GM21717 (cell line): ENCODE results near the gene CSTPP1.
"Not testable (repeated sequence)": the region's sequence is repeated elsewhere in the genome, so short reads cannot be mapped to it uniquely, and the experiment has no call there.

Experiments used
- ATAC-seq: cut with Tn5 transposase; IDR thresholded peaks from one replicate; pipeline ENCODE4 v1.9.1; 2021; ENCODE audit warnings: mild to moderate bottlenecking, moderate library complexity; ENCODE audit not compliant: unreplicated experiment

Gene CSTPP1

DNA sequence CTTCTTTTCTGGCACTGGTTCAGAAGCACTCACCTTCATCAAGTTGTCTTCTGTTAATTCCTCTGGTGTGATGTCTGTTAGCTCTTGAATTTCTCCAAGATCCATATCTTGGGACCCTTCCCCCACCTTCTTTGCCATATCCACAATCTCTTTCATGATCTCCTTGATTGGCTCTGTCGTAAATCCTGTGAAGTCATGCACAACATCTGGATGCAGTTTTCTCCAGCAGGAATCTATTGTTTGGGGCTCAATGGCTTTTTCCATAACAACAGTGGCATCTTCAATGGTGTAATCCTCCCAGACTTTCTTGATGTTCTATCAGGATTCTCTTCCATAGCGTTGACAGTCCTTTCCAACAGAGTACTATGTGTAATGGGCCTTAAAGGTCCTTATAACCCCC lies 96.9 kb downstream of the CSTPP1 start:
- no peak for ATAC-seq

DNA sequence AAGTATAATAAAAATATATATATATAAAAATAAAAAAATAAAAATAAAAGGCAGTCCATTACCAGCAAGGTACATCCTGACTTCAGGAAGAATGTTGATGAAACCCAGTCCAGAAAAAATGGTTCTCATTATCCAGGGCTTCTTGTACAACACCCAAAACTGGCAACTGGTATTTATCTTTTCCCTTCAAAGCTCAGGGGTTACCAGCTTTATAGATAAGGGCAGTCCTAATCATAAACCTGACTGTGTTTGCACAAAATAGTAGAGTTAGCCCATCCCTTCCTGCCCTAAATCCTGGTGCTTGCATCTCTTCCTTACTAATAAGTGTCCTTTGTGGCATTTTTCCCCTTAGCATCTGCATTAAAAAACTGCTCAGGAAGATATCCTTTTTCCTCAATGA lies 97.5 kb downstream of the CSTPP1 start:
- no peak for ATAC-seq

DNA sequence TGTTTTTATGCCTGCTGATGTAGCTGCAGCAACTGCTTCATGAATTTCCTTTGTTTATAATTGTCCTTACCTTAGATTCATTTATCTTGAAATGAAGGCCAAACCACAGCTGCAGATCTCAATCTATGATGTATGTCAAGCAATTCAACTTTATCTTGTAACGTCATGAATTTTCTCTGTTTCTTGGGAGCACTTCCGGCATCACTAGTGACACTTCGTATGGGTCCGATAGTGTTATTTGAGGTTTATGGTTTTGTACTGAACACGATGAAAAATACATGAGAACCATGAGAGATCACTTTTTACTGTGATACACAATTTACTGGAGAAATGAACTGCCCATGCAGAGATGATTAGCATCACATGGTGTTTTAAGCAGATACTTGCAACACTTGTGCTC lies 98.5 kb downstream of the CSTPP1 start:
- no peak for ATAC-seq

DNA sequence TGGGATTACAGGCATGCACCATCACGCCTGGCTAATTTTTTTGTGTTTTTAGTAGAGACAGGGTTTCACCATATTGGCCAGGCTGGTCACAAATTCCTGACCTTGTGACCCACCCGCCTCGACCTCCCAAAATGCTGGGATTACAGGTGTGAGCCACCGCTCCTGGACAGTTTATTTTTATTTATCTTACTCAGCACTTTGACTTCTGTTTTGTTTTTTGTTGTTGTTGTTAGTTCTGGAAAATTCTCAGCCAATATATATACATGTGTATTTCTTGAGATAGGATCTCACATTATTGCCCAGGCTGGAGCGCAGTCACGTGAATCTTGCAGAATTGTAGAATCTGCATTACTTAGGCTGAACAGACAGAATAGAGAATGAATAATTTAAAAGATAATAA lies 107.6 kb downstream of the CSTPP1 start:
- no peak for ATAC-seq

DNA sequence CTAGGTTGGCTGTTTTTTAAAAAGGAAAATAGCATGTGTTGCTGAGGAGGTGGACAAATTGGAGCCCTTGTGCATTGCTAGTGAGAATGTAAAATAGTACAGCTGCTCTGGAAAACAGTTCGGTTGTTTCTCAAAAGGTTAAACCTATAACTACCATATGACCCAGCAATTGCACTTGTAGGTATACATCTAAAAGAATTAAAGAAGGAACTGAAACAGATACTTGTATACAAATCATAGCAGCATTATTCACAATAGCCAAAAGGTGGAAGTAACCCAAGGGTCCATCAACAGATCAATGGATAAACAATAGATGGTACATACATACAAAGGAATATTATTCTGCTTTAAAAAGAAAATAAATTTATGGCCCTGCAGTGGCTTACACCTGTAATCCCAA lies 111.4 kb downstream of the CSTPP1 start:
- no peak for ATAC-seq

DNA sequence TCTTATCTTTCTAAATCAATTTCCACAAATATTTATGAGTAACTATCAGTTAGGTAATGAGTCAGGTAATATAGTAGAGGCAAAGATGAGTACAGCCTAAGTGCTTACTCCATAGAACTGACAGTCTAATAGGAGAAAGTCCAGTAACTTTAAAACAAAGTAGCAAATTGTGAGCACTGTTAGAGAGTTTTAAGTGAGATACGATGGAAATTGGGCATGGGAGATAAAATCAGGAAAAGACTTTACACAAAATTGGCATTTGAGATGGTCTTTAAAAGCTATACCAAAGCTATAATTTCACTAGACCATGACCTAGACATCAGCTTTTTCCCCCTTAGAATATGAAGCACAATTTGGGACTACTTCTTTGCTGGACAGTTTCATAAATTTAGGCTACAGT lies 113.7 kb downstream of the CSTPP1 start:
- no peak for ATAC-seq

DNA sequence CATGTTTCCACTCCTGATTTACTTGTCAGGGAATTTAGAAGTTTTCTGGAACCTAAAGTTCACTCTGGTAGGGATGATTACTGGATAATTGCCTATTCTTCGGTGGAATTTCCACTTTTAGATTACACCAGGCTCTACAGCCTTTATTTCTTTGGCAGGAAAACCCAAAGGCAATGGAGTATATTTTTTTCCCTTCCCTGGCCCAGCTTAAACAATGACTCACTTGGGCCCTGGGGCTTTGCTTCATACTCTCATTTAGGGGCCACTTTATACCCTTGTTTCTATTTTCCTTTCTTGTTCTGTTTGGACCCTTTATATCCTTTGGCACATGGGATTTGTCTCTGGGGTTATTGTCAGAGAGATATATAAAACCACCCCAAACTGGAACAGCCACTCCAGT lies 114.7 kb downstream of the CSTPP1 start:
- no peak for ATAC-seq

DNA sequence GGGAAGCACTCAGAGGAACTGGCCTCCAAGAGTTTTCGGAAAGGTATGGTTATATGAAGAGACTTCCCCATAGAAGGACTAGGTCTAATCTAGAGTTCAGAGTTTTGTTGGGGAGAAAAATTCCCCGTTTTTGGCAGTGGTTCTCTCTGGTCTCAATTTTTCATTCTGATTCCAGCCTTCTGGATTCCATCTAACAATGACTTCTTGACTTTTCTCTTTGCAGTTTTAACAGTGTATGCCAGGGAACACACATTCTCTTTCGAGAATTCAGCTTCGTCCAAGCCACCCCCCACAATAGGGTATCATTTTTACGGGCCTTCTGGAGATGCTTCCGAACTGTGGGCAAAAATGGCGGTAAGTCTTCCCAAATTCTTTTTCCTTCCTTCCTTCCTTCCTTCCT lies 115.6 kb downstream of the CSTPP1 start:
- ATAC-seq: no peak

DNA sequence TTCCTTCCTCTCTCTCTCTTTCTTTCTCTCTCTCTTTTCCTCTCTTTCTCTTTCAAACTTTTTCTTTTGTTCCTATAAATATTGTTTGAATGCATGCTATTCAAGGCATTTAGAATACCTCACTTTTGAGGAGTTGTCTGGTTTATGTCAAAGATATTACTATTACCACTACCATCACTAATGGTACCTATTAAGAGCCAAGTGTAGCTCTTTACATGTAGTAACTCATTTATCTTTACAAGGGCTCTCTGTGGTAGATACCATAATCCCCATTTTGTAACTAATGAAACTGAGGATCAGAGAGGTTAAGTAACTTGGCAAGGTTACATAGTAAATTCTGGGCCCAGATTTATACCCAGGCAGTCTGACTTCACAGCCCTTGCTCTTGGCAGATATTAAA lies 116.0 kb downstream of the CSTPP1 start:
- no peak for ATAC-seq

DNA sequence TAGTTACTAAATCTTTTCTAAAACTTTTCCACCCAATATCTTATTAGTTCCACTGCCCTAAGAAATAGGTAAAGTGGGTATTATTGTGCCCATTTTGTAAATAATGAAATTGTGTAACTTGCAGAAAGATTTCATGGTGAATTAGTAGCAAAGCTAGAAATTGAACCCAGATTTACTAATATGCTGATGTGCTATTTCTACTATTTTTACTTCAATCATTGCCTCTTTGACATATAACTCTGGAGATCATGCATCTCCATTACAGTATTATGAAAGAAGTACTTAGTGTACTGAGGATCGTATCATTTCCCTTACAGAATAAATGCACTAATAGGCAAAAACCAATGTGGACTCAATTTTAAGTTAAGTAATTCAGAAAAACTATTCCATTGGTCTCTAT lies 119.0 kb downstream of the CSTPP1 start:
- no peak for ATAC-seq

DNA sequence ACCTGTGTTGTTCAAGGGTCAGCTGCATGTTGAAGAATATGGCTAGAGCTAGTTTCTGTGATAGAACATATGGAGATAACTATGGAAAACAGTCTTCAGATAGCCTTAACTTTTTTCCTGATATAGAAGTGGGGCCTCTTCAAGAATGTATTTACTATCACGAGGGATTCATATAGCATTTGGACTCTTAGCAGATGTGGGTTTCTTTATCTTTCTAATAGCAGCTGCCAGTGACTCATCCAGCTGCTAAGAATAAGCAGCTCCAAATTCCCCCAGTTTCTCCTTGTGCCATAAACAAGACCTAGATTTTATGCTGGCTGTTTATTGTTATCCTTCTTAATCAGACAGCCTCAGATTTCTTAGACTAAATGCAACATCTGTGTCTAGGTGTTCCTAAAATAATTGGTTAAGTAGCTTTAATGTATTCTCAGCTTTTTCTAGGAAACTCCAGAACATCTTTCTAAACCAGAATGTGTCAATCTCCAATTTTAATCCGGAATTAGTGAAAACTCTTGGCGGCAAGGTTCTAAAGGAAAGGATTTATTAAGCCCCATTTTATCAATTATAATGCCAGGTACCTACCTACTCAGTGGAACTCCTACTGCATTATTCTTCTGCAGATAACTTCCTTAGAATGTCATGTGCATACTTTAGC lies 119.8 kb downstream of the CSTPP1 start:
- no peak for ATAC-seq

DNA sequence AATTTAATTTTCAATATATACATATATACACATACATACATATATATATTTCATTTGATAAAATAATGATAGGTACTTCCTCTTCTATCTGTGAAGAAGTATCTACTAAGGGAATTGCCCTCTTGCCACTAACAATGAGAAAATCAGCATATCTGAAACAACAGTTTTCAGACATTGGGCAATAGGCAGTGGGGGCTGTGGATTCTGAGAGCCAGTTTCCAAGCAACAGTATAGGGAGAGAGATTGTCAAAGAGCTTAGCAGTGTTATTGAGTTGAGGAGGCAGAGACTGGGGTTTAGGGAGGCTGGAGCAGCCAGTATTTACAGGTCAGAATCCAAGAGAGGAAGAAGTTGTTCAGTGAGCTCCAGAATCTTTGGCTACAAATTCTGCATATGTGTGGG lies 120.8 kb downstream of the CSTPP1 start:
- ATAC-seq: no peak

DNA sequence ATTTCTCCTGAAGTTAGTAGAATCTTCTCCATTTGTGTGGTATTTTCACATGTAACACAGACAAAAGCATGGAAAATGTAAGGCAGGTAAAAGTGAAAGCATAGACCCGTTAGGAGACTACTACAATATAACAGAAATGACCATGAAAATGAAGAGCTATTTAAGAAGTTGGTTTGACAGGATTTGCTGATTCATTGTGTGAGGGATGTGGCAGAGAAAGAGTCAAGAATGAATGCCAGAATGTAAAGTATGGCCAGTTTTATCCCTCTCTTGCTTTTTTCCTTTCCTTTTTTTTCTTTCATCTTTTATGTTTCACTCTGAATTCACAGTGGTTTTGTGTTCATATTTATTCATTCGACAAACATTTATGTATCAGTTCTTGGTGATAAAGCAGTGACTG lies 124.2 kb downstream of the CSTPP1 start:
- no peak for ATAC-seq

DNA sequence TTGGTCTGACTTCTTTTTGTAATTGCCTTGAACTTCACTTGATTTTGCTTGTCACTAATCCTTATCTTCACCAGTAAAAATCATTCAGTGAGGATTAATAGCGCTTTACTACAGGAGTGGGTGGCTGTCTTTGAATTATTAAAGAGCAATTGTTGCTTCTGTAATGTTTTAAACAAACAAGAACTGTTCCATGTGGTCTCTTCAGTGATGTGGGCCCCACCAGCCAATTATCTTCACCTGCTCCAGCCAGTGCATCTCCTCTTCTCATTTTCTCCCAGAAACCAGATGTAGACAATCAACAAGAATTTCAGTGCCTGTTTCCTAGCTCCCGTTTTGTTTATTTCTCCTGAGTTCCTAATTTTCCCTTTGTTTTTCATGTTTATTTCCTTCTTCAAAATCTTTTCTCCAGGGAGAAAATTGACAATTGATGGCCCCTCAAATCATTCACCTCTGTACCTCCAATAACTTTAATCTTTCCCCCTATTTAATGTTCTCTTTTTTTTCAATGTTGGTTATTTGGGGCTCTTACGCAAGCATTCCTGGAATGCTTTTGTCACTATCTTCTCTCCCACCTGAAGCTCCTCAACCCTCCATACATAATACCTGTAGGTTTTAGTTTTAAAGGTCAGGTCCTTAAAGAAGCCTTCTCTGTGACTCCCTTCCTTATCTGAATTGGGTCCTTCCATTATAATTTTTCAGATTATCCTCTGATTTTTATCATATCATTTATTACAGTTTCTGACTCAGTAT lies 125.0 kb downstream of the CSTPP1 start:
- no peak for ATAC-seq

DNA sequence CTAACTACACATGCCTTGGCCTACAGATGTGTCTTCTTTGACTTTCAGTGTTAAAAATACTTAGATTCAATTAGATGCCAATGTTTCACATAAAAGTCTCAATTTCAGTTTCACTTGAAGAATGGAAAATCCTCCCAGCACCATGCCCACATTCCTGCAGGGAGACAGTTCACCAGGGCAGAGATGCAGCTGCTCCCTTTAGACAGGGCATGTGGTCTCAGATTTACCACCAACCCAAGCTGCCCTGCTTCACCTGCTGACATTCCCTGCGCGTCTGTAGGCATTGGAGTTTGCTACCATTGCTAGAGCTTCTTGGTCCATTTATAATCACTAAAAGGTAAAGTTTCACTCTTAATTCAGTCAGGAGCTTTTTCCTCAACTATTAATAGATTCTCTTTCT lies 126.2 kb downstream of the CSTPP1 start:
- no peak for ATAC-seq

DNA sequence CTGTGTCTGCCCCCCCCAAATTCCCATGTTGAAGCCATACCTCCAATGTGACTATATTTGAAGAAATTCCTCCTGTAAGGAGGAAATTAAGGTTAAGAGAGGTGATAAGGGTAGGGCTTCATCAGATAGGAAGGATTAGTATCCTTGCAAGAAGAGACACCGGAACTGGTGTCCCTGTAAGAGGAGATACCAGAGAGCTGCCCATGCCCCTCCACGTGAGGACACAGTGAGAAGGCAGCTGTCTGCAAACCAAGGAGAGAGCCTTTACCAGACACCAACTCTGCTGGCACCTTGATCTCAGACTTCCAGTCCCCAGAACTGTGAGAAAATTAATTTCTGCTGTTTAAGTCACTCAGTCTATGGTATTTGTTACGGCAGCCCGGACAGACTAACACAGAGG lies 130.8 kb downstream of the CSTPP1 start:
- no peak for ATAC-seq

DNA sequence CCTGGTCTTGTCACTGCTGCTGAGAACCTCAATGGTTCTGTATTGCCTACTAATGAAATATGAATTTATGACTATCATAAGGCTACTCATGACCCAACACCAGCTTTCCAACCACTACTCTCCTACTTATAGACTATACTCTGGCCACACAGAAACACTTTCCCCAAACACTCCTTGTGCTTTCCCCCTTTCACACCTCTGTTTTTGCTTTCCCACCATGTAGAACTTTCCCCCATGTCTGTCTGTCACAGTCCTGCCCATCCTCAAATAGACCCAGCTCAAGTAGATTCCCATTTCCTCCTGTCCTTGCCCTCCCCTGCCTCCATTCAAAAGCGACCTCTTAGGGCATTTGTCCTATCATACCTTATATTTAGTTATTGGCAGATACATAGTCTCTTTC lies 134.2 kb downstream of the CSTPP1 start:
- no peak for ATAC-seq

DNA sequence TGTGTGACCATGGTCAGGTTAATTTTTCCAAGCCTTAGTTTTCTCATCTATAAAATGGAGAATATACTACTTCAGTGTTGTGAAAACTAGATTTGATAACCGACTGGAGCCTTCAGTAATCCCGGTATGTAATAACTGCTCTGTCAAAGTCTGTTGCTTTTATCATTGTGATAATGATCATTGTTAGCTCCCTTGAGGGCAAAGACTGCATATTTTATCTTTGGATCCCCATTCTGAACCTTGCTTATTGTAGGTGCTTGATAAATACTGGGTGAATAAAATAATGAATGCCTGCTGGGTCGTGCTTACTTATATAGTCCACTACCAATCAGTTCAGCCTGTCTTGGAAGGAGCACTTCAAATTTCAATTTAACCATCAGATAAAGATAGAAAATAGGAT lies 134.8 kb downstream of the CSTPP1 start:
- ATAC-seq: no peak

DNA sequence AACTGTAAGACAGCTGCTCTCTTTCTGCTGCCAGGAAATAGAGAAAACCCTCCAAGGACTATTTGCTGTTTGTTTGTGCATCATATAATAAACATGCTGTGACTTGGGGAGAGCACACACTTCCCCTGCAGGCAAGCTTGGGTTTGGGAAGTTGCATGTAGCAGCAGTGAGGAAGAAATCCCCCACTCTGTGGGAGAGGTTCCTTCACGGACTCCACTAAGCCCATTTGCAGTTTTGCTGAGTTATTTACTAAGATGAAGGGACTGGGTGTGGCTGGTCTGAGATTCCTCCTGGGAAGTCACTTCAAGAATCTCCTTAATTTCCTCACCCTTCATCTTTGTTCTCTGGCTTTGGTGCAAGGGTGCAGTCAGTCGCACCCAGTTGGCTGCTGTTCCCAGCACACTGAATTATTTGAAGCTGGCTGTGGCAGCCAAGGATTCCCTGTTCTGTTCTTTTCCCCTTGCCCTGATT lies 135.3 kb downstream of the CSTPP1 start:
- ATAC-seq: no peak

DNA sequence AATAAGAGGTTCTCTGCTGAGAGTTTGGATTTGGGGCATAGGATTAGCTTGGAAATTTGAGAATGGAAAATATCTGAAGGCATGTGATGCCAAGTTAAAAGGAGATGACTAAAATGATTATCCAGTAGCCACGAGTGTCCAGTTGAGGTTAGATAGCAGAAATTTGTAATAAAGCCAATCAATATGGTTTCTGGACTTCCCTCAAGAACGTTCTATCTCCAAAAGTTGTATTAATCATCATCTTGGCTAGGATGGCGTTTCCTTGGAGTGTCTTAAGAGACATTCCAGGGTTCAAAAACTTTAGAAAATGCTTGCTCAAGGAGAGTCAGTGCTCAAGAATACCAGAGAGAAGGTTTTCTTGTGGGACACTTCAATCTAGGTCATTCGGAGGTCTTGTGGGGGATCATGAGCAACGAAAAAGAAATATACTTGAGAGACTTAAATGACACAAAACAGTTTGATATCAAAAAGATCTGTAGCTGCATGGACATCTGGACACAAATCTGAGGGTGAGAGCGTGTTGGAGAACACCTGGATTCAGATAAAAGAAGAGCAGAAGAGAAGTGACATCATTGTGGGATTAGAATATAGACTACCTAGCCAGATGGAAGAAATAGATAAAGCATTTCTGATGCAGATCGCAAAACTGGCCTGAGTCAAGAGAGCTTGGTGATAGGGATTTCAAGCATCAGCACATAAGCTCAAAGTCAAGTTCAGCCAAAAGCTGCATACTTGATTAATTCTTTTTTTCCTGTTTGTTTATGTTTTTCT lies 142.4 kb downstream of the CSTPP1 start:
- no peak for ATAC-seq

DNA sequence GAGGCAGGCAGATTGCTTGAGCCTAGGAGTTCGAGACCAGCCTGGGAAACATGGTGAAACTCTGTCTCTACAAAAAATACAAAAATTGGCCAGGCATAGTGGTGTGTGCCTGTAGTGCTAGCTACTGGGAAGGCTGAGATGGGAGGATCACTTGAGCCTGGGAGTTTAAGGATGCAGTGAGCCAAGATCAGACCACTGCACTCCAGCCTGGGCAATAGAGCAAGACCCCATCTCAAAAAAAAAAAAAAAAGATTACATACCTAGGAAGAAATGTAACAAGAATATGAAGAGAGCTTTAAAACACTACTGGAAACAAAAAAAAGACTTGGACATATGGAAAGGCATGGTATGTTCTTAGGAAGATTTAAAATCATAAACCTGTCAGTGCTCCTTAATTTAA lies 144.2 kb downstream of the CSTPP1 start:
- not testable (repeated sequence) for ATAC-seq

DNA sequence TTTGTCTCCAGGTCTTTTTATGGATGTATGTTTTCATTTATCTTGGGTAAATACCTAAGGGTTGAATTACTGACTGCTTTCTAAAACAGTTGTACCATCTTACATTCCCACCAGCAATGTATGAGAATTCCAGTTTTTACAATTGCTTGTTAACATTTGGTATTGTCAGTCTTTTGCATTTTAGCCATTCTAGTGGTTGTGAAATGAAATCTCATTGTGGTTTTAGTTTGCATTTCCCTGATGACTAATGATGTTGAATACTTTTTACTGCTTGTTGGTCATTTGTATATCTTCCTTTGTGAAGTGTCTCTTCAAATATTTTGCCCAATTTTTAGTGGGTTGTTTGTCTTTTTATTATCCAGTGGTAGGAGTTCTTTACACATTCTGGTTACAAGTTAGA lies 147.4 kb downstream of the CSTPP1 start:
- ATAC-seq: no peak
